Neural cell (in vitro differentiated cells): ENCODE results near the gene MED15. TPM values are rescaled to one million over a fixed set of nuclear protein-coding genes. Genes with fewer than 3 reads are reported as not detected.

Experiments used
- H2AFZ ChIP-seq: fragments of 200-600, 300-800 bp; sonication (generic), shearing (Covaris generic); 2 replicates; pipeline ENCODE4 v1.6.0; 2014; ENCODE audit warnings: low read depth, mild to moderate bottlenecking, antibody characterized with exemption, low read length, moderate library complexity
- H3F3A ChIP-seq: fragments of 200-600 bp; shearing (Covaris generic); 2 replicates; pipeline ENCODE4 v1.6.1; 2016; ENCODE audit warnings: mild to moderate bottlenecking, moderate library complexity, mixed read lengths, antibody characterized with exemption, low read length; ENCODE audit not compliant: insufficient read depth, poor library complexity, severe bottlenecking
- H3K27ac ChIP-seq: fragments of 200-600, 300-800 bp; sonication (generic), shearing (Covaris generic); 2 replicates; pipeline ENCODE4 v1.5.1; 2014; ENCODE audit warnings: mild to moderate bottlenecking, low read length, moderate library complexity
- H3K27me3 ChIP-seq: fragments of 300-800, 200-600 bp; sonication (generic), shearing (Covaris generic); 2 replicates; pipeline ENCODE4 v1.6.0; 2014; ENCODE audit warnings: mild to moderate bottlenecking, low read depth, low read length, moderate library complexity; ENCODE audit not compliant: insufficient read depth
- H3K36me3 ChIP-seq: fragments of 300-800, 200-600 bp; sonication (generic), shearing (Covaris generic); 2 replicates; pipeline ENCODE4 v1.5.1; 2014; ENCODE audit warnings: mild to moderate bottlenecking, antibody characterized with exemption, low read length, moderate library complexity; ENCODE audit not compliant: insufficient read depth
- H3K4me2 ChIP-seq: fragments of 300-800, 200-600 bp; sonication (generic), shearing (Covaris generic); 2 replicates; pipeline ENCODE4 v1.6.0; 2014; ENCODE audit warnings: mild to moderate bottlenecking, low read length
- H3K4me3 ChIP-seq: fragments of 300-800, 200-600 bp; sonication (generic), shearing (Covaris generic); 2 replicates; pipeline ENCODE4 v1.5.1; 2014; ENCODE audit warnings: mild to moderate bottlenecking, low read length, moderate library complexity
- H3K79me2 ChIP-seq: fragments of 200-600 bp; shearing (Covaris generic); replicated peaks from 2 replicates; pipeline ENCODE4 v1.6.0; 2014; ENCODE audit warnings: mild to moderate bottlenecking, low read length, moderate library complexity; ENCODE audit not compliant: insufficient read depth
- H3K9ac ChIP-seq: fragments of 300-800, 200-600 bp; sonication (generic), shearing (Covaris generic); 2 replicates; pipeline ENCODE4 v1.6.1; 2016; ENCODE audit warnings: mild to moderate bottlenecking, low read length, mixed read lengths
- H3K9me2 ChIP-seq: fragments of 200-600 bp; shearing (Covaris generic); 2 replicates; pipeline ENCODE4 v1.6.1; 2016; ENCODE audit warnings: mild to moderate bottlenecking, low read length, mixed read lengths; ENCODE audit not compliant: insufficient read depth
- H3K9me3 ChIP-seq: fragments of 200-600, 300-800 bp; sonication (generic), shearing (Covaris generic); 2 replicates; pipeline ENCODE4 v1.6.1; 2016; ENCODE audit warnings: mild to moderate bottlenecking, mixed run types, low read length, moderate library complexity, mixed read lengths
- H4K20me1 ChIP-seq: fragments of 200-600 bp; shearing (Covaris generic); 2 replicates; pipeline ENCODE4 v1.6.1; 2016; ENCODE audit warnings: mild to moderate bottlenecking, mixed run types; ENCODE audit not compliant: insufficient read depth
- EP300 ChIP-seq: fragments of 450-650 bp; conservative IDR thresholded peaks from 2 replicates; pipeline ENCODE4 v1.6.1; 2014; ENCODE audit warnings: antibody characterized with exemption, mild to moderate bottlenecking, moderate library complexity; ENCODE audit not compliant: poor library complexity, severe bottlenecking
- EZH2 ChIP-seq: fragments of 200-600, 300-800 bp; shearing (Covaris generic), sonication (generic); IDR thresholded peaks from 2 replicates; pipeline ENCODE4 v1.6.1; 2014; ENCODE audit warnings: antibody characterized with exemption, low read length, borderline replicate concordance, mild to moderate bottlenecking; ENCODE audit not compliant: insufficient read depth, poor library complexity, severe bottlenecking
- MXI1 ChIP-seq: fragments of 450-650 bp; conservative IDR thresholded peaks from 2 replicates; pipeline ENCODE4 v1.6.1; 2014; ENCODE audit warnings: antibody characterized with exemption, mild to moderate bottlenecking; ENCODE audit not compliant: poor library complexity, severe bottlenecking
- POLR2AphosphoS5 ChIP-seq: IDR thresholded peaks from 2 replicates; pipeline ENCODE4 v1.6.1; 2012
- RAD21 ChIP-seq: fragments of 450-650 bp; conservative IDR thresholded peaks from 2 replicates; pipeline ENCODE4 v1.6.1; 2014; ENCODE audit warnings: antibody characterized with exemption, mild to moderate bottlenecking, moderate library complexity
- SMC3 ChIP-seq: fragments of 450-650 bp; conservative IDR thresholded peaks from 2 replicates; pipeline ENCODE4 v1.6.1; 2014; ENCODE audit warnings: antibody characterized with exemption, mild to moderate bottlenecking, moderate library complexity; ENCODE audit not compliant: poor library complexity
- TAF1 ChIP-seq: IDR thresholded peaks from 2 replicates; pipeline ENCODE4 v1.6.1; 2012; ENCODE audit warnings: low read depth
- polyA plus RNA-seq: library from polyadenylated mRNA; depleted of rRNA; stranded (reverse); fragments of >200 nt; gene quantifications from 2 replicates; pipeline ENCODE4 v1.2.3, GENCODE V29; 2014
- TF ChIP-seq, protein P1 (sequence below): IDR thresholded peaks from 2 replicates; pipeline ENCODE4 v1.6.1; 2012; ENCODE audit warnings: borderline replicate concordance
- TF ChIP-seq, protein P2 (sequence below): fragments of 450-650 bp; IDR thresholded peaks from 2 replicates; pipeline ENCODE4 v1.5.1; 2014; ENCODE audit warnings: antibody characterized with exemption, mild to moderate bottlenecking, moderate library complexity; ENCODE audit not compliant: poor library complexity, severe bottlenecking

Gene MED15
- polyA plus RNA-seq, 1 donor from 2014 or later, result 13.2 TPM

DNA sequence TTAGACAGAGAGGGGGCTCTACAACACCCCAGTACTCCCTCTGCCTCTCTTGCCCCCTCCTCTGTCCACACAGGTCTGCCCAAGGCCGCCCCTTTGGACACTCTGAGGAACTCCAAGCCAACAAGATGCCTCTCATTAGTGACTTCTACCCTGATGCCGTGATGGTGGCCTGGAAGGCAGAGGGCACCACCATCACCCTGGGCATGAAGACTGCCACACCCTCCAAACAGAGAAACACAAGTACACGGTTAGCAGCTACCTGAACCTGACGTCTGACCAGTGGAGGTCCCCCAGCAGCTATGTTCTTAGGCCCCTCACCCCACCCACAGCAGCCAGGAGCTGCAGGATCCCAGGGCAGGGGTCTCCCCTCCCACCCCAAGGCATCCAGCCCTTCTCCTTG is 125.1 kb downstream of the MED15 start:
- H3K27ac ChIP-seq, result no peak overlapping the region
- H3K9me2 ChIP-seq, result no peaks in the 10 kb centered on the region
- no peaks in the 10 kb centered on the region for H3K79me2 ChIP-seq
- H3K4me3 ChIP-seq, result no peak overlapping the region
- H3K36me3 ChIP-seq, result no peaks in the 10 kb centered on the region
- no peaks in the 10 kb centered on the region for H3F3A ChIP-seq
- H3K4me2 ChIP-seq, result no peak overlapping the region
- no peak overlapping the region for H3K9ac ChIP-seq
- no peak overlapping the region for H2AFZ ChIP-seq
- H3K27me3 ChIP-seq, result no peaks in the 10 kb centered on the region
- no peaks in the 10 kb centered on the region for H4K20me1 ChIP-seq
- TF ChIP-seq EP300, result no peak
- no peak for TF ChIP-seq MXI1
- TF ChIP-seq RAD21, result no peak
- no peak for TF ChIP-seq SMC3
- TF ChIP-seq, protein P1, sequence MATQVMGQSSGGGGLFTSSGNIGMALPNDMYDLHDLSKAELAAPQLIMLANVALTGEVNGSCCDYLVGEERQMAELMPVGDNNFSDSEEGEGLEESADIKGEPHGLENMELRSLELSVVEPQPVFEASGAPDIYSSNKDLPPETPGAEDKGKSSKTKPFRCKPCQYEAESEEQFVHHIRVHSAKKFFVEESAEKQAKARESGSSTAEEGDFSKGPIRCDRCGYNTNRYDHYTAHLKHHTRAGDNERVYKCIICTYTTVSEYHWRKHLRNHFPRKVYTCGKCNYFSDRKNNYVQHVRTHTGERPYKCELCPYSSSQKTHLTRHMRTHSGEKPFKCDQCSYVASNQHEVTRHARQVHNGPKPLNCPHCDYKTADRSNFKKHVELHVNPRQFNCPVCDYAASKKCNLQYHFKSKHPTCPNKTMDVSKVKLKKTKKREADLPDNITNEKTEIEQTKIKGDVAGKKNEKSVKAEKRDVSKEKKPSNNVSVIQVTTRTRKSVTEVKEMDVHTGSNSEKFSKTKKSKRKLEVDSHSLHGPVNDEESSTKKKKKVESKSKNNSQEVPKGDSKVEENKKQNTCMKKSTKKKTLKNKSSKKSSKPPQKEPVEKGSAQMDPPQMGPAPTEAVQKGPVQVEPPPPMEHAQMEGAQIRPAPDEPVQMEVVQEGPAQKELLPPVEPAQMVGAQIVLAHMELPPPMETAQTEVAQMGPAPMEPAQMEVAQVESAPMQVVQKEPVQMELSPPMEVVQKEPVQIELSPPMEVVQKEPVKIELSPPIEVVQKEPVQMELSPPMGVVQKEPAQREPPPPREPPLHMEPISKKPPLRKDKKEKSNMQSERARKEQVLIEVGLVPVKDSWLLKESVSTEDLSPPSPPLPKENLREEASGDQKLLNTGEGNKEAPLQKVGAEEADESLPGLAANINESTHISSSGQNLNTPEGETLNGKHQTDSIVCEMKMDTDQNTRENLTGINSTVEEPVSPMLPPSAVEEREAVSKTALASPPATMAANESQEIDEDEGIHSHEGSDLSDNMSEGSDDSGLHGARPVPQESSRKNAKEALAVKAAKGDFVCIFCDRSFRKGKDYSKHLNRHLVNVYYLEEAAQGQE, result no peak
- TF ChIP-seq, protein P2, sequence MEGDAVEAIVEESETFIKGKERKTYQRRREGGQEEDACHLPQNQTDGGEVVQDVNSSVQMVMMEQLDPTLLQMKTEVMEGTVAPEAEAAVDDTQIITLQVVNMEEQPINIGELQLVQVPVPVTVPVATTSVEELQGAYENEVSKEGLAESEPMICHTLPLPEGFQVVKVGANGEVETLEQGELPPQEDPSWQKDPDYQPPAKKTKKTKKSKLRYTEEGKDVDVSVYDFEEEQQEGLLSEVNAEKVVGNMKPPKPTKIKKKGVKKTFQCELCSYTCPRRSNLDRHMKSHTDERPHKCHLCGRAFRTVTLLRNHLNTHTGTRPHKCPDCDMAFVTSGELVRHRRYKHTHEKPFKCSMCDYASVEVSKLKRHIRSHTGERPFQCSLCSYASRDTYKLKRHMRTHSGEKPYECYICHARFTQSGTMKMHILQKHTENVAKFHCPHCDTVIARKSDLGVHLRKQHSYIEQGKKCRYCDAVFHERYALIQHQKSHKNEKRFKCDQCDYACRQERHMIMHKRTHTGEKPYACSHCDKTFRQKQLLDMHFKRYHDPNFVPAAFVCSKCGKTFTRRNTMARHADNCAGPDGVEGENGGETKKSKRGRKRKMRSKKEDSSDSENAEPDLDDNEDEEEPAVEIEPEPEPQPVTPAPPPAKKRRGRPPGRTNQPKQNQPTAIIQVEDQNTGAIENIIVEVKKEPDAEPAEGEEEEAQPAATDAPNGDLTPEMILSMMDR, result no peak
- TF ChIP-seq TAF1, result no peak
- no peak for TF ChIP-seq EZH2
- no peaks in the 10 kb centered on the region for H3K9me3 ChIP-seq

DNA sequence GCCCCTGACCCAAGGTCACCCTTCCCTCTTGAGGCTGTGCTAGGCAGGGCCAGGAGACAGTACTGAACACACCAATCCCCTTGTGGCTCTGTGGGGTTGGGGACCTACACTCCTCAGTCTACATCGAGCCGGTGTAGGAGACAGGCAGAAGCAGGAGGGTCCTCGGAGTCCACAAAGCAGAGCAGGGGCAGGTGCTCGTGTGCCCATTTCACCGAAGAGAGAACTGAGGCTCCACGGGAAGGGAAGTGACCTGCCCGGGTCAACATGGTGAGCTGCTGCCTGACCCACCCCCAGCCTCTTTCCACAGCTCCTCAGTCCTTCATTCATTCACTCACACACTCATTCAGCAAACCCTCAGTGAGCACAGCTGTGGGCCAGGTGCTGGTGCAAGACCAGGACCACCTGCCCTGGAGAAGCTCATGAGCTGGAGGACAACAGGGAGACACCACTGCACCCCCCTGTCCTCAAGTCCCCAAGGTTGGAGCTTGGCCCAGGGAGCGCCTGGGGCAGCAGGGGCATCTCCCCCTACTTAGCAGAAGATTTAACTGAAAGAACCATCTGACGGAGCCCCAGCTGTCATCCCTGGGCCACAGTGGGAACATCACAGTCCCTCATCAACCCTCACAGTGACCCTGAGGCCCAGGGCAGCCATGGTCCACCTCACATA is 127.3 kb downstream of the MED15 start:
- H4K20me1 ChIP-seq, result no peaks in the 10 kb centered on the region
- H3K79me2 ChIP-seq, result no peaks in the 10 kb centered on the region
- no peak overlapping the region for H3K4me2 ChIP-seq
- no peaks in the 10 kb centered on the region for H3K9me2 ChIP-seq
- H3K9me3 ChIP-seq, result no peaks in the 10 kb centered on the region
- no peaks in the 10 kb centered on the region for H3K27me3 ChIP-seq
- TF ChIP-seq POLR2AphosphoS5 (no peak), EZH2 (no peak), EP300 (no peak), RAD21 (no peak), MXI1 (no peak), SMC3 (no peak), TAF1 (no peak)
- TF ChIP-seq, protein P1, result no peak
- TF ChIP-seq, protein P2, result no peak
- no peaks in the 10 kb centered on the region for H3F3A ChIP-seq
- no peak overlapping the region for H3K9ac ChIP-seq
- H3K36me3 ChIP-seq, result no peaks in the 10 kb centered on the region
- no peak overlapping the region for H2AFZ ChIP-seq
- no peak overlapping the region for H3K27ac ChIP-seq
- H3K4me3 ChIP-seq, result no peak overlapping the region
